Raji (cell line): Measurements from ENCODE around the gene SEC61G.

Source experiments
- POLR2A ChIP-seq: IDR thresholded peaks from 2 replicates; pipeline ENCODE4 v1.6.1; 2011; ENCODE audit warnings: low read depth, low read length, control low read depth; ENCODE audit not compliant: insufficient read depth

SEC61G gene

GRCh38 chr7:54778696-54779540, 19.9 kb upstream of the SEC61G start:
- TF ChIP-seq POLR2A = no peak

DNA sequence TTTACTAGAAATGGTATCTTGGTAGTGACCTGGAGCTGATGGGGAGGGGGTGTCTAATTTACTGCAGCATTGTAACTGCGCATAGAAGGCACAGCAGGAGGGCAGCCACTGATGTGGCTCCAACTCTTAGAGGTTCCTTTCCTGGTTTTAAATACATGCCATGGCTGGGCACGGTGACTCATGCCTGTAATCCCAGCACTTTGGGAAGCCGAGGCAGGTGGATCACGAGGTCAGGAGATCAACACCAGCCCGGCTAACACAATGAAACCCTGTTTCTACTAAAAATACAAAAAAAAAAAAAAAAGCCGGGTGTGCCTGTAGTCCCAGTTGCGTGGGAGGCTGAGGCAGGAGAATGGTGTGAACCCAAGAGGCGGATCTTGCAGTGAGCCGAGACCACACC, 19.2 kb upstream of the SEC61G start:
- no peak for TF ChIP-seq POLR2A

- no peak for TF ChIP-seq POLR2A
Observed at GRCh38 chr7:54774785-54775740, 16.1 kb upstream of the SEC61G start.

DNA sequence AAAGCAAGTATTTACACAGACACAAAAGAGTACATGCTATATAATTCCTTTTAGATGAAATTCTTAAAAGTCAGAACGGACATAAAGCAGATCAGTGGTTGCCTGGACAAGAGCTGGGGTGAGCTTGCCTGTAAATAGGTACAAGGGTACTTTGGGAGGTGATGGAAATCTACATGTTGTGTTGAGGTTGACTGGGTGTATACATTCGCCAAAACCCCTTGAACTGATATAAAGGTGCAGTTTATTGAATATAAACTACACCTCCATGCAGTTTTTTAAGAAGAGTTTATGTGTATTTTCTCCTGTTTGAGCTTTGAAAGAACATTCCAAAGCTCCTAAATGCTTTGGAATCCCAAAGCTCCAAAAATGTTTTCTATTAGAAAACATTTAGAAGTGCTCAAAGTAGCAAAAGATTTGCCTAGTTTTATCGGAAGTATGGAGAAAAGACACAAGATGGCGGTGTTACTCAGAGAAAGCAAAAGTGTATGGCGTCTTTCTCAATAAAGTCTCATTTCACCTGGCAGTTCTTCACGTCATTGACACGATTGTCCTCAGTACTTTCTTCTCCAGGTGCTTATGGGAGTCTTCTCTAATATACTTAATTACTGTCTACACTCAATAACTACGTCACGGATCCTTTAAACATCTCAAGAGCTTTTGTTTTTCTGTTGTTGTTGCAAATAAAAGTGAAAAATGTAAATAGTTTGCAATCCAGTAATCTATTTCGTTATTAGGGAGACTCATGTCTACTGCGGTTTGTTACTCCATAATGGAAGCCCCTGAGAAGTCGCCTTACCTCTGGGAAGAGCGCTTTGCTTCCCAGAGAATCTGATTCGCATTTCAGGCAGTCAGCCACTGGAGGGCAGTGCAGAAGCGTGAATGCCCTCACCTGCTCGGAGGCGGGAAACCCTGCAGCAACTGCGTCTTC, 14.7 kb upstream of the SEC61G start:
- TF ChIP-seq POLR2A = no peak

DNA sequence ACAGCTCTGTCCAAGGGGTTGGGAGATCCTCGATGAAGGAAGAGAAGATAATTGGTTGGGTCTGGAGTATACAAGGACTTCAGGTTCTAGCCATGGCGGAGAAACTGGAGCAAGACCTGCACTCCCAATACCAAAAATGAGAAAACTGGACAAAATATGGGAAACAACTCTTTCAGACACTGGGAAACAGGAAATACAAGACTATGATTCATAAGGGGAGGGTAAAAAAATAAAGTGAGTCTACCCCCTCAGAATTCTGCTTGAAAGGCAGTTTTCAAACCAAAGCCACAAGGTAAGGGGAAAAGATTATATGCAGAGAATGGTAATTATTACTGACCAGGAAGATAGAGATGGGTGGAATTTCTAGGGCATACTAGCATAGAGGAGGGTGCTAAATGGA, 10.2 kb upstream of the SEC61G start:
- no peak for TF ChIP-seq POLR2A

- no peak for TF ChIP-seq POLR2A
Observed at GRCh38 chr7:54764861-54765260, 5.8 kb upstream of the SEC61G start.

- TF ChIP-seq POLR2A = no peak
Observed at GRCh38 chr7:54757711-54758110, 1.3 kb downstream of the SEC61G start.

DNA sequence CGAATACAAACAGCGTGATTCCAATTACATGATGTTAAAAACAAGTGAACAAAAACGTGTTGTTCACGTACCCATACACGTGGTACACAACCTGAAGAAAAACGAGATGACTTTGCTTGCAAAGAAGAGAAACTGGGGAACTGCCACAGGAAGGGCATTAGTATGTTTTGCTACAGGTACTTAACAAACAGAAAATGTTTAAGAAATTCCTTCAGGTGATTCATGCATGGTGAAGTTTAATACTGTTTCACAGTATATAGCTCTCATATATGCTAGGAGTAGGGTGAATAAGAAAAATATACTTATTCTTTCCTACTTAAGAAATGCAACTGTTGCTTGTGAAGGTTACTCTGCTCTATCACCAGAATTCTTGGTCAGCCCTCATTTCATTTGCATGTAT, 9.8 kb downstream of the SEC61G start:
- TF ChIP-seq POLR2A = no peak

DNA sequence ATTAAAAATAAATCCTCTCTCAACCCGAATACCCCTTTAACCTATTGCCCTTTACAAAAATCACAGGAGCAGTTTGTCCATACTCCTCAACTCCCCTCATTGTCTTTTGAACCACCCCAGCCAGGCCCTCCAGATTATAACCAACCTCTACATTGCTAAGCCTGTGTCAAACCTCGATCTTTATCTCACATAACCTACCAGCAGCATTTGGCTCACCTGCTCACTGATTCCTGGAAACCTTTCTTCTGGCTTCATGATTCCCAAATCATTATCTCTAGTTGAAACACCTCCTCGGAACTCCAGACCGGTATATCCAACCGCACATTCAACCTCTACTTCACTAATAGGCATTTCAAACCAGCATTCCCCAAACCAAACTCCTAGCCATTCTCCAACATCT, 11.8 kb downstream of the SEC61G start:
- TF ChIP-seq POLR2A = no peak

- no peak for TF ChIP-seq POLR2A
Observed at GRCh38 chr7:54743580-54743979, 15.4 kb downstream of the SEC61G start.

DNA sequence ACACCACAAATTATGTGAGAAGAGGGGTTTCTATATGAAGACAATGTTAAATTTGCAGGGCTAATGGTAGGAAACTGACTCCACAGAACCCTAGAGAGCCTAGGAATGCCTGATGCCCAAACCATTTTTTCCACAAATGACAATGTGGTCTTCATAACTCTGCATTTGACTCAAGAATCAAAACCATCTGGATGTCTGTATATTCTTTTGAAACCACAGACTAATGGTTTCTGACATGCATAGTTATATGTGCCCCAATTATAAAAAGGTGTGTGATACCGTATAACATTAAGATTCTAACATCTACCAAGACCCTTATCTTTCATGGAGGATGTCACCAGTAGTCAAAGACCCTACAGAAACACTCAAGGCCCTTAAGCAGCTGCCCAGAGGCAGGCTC, 20.3 kb downstream of the SEC61G start:
- no peak for TF ChIP-seq POLR2A

GRCh38 chr7:54729107-54729506, 29.9 kb downstream of the SEC61G start:
- no peak for TF ChIP-seq POLR2A

DNA sequence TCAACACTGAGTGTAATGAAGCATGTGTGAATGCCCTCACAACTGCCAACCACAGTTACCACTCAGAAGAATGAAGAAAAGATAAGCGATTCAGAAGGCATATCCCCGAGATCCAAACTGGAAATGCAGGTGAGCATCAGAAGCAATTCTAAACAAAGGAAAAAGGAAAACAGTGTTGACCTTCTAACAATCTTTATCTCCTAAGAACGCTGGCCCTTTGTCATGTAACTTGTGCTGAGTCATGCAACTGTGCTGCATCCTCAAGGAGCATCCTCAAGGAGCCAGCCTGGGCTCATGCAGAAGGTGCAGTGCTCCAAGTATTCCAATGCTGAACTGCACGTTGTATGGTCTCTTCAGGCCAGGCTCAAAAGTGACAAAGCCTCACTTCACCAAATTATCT, 30.6 kb downstream of the SEC61G start:
- no peak for TF ChIP-seq POLR2A

- no peak for TF ChIP-seq POLR2A
Observed at GRCh38 chr7:54725255-54725654, 33.8 kb downstream of the SEC61G start.

GRCh38 chr7:54722502-54722901, 36.5 kb downstream of the SEC61G start:
- no peak for TF ChIP-seq POLR2A
